ENCODE results near the gene SMOC1.

The SMOC1 gene

GRCh38 chr14:69945912-69946311 lies 66.7 kb downstream of the SMOC1 start:
- DNase-seq, result no peak

- DNase-seq, result no peak
These were observed 69.1 kb downstream of the SMOC1 start for GRCh38 chr14:69948351-69948750.

- DNase-seq, result no peak
These were observed 72.0 kb downstream of the SMOC1 start for GRCh38 chr14:69951263-69951662.

GRCh38 chr14:69951935-69952334 lies 72.7 kb downstream of the SMOC1 start:
- DNase-seq, result no peak

GRCh38 chr14:69953266-69953915 lies 74.2 kb downstream of the SMOC1 start:
- DNase-seq, result peak; percentile 25 to 35

- DNase-seq, result peak in 1 of 2 donors; percentile 35
These were observed 76.9 kb downstream of the SMOC1 start for GRCh38 chr14:69955855-69956845.

- peak; percentile 28 to 46 for DNase-seq
These were observed 77.8 kb downstream of the SMOC1 start for GRCh38 chr14:69956970-69957369.

GRCh38 chr14:69957986-69958385 lies 78.8 kb downstream of the SMOC1 start:
- DNase-seq, result no peak

GRCh38 chr14:69959136-69959535 lies 79.9 kb downstream of the SMOC1 start:
- no peak for DNase-seq

- no peak for DNase-seq
These were observed 81.1 kb downstream of the SMOC1 start for GRCh38 chr14:69960296-69960695.

- peak; percentile 76 to 93 for DNase-seq
These were observed 84.8 kb downstream of the SMOC1 start for GRCh38 chr14:69963966-69964365.

GRCh38 chr14:69964841-69965240 lies 85.6 kb downstream of the SMOC1 start:
- DNase-seq, result no peak

GRCh38 chr14:69968132-69968531 lies 88.9 kb downstream of the SMOC1 start:
- DNase-seq, result no peak

- DNase-seq, result no peak
These were observed 89.5 kb downstream of the SMOC1 start for GRCh38 chr14:69968681-69969080.

GRCh38 chr14:69972755-69973154 lies 93.5 kb downstream of the SMOC1 start:
- DNase-seq, result no peak

- no peak for DNase-seq
These were observed 94.6 kb downstream of the SMOC1 start for GRCh38 chr14:69973846-69974245.

GRCh38 chr14:69979882-69980281 lies 100.7 kb downstream of the SMOC1 start:
- DNase-seq, result peak; percentile 29 to 41

- DNase-seq, result peak; percentile 47 to 67
These were observed 101.5 kb downstream of the SMOC1 start for GRCh38 chr14:69980457-69981425.

GRCh38 chr14:69982220-69982839 lies 103.1 kb downstream of the SMOC1 start:
- no peak for DNase-seq

GRCh38 chr14:69982886-69983285 lies 103.7 kb downstream of the SMOC1 start:
- no peak for DNase-seq

GRCh38 chr14:69983317-69983716 lies 104.1 kb downstream of the SMOC1 start:
- DNase-seq, result no peak

- DNase-seq, result no peak
These were observed 106.2 kb downstream of the SMOC1 start for GRCh38 chr14:69985463-69985862.
